Kidney (tissue), 14 donors: ENCODE results near the gene CLOCK. TPM values are rescaled to one million over a fixed set of nuclear protein-coding genes. Genes with fewer than 3 reads are reported as not detected.

Experiments
- DNase-seq, 5 donors: peaks; one replicate each; pipeline ENCODE4 v3.0.0-alpha.2; 2013 to 2020
- FAIRE-seq: peaks from 2 replicates; lab custom pipeline; 2012; peaks lifted over from hg19 to GRCh38; lab: Jason Lieb, UNC
- H3K27ac ChIP-seq, 2 donors: one replicate each; pipeline ENCODE4 v1.7.0; 2013; ENCODE audit warnings: low read depth in 2 of 2, low read length in 2 of 2, inconsistent platforms in 1 of 2
- H3K27me3 ChIP-seq: one replicate; pipeline ENCODE4 v1.7.1; 2013; ENCODE audit warnings: low read length, inconsistent platforms; ENCODE audit not compliant: control insufficient read depth, insufficient read depth
- H3K36me3 ChIP-seq, 3 donors: one replicate each; pipeline versions ENCODE4 v1.7.0 to v1.7.1; 2013; ENCODE audit warnings: low read length in 3 of 3, control low read depth in 1 of 3, inconsistent platforms in 1 of 3; ENCODE audit not compliant: insufficient read depth in 3 of 3, control insufficient read depth in 2 of 3
- H3K4me1 ChIP-seq, 3 donors: one replicate each; pipeline versions ENCODE4 v1.7.0 to v1.7.1; 2013; ENCODE audit warnings: low read length in 3 of 3, inconsistent platforms in 1 of 3, low read depth in 1 of 3; ENCODE audit not compliant: control insufficient read depth in 2 of 3, insufficient read depth in 2 of 3
- H3K4me3 ChIP-seq, 3 donors: one replicate each; pipeline versions ENCODE4 v1.7.0 to v1.8.1; 2013; ENCODE audit warnings: low read length in 3 of 3, control low read depth in 1 of 3, inconsistent platforms in 1 of 3
- H3K9ac ChIP-seq, 3 donors: one replicate each; pipeline versions ENCODE4 v1.7.0 to v1.7.1; 2013; ENCODE audit warnings: low read length in 3 of 3, control low read depth in 1 of 3, inconsistent platforms in 1 of 3
- H3K9me3 ChIP-seq, 3 donors: one replicate each; pipeline versions ENCODE4 v1.7.0 to v1.7.1; 2013; ENCODE audit warnings: low read length in 3 of 3, control low read depth in 1 of 3, inconsistent platforms in 1 of 3; ENCODE audit not compliant: control insufficient read depth in 2 of 3, insufficient read depth in 1 of 3
- CTCF ChIP-seq: IDR thresholded peaks from 3 replicates; pipeline ENCODE4 v1.5.1; 2012; ENCODE audit warnings: mild to moderate bottlenecking, moderate library complexity, borderline replicate concordance; ENCODE audit not compliant: insufficient read depth; ENCODE audit errors: extremely low read depth
- intact Hi-C: fragments of 100-400 bp; cut with DNase I; formaldehyde crosslinking; loops from one replicate; pipeline ENCODE4 v1.11.1; 2022
- polyA plus RNA-seq: library from polyadenylated mRNA; stranded (reverse); fragments of 350-450 nt; fragmentation: Illumina TruSeq; extraction: RNeasy Lipid Tissue Mini Kit (QIAGEN cat#74804); gene quantifications from one replicate; pipeline ENCODE4 v1.2.3, GENCODE V29; 2014; ENCODE audit warnings: low read depth, low replicate concordance; ENCODE audit not compliant: insufficient read depth
- total RNA-seq: library from RNA; stranded (reverse); fragmentation: NEBNext Ultra II Directional; extraction: Animal tissue kit (Norgen Biotek cat#: 25700); gene quantifications from one replicate; pipeline ENCODE4 v1.2.1, GENCODE V29; 2021
- donor health status: control.
- donor health status: control.
- donor health status: control.
- donor health status: control.
- donor health status: control.
- donor health status: DM: yes; HTN: yes; CAD: no.
- donor health status: Normal renal cell carcinoma (clear cell type).

Gene CLOCK
- total and polyA plus RNA-seq, 2 donors from 2014 or later: 3.8 to 28.9 TPM

GRCh38 chr4:55540271-55540670, 6.4 kb downstream of the CLOCK start:
- H3K4me1 ChIP-seq: peaks cover 0 to 3% (median 0%) of the 10 kb centered on the region in 3 donors
- H3K36me3 ChIP-seq: no peaks in the 10 kb centered on the region
- FAIRE-seq (no peak), DNase-seq (no peak)
- no peaks in the 10 kb centered on the region for H3K27me3 ChIP-seq
- H3K9me3 ChIP-seq: no peaks in the 10 kb centered on the region
- intact Hi-C loops: no loop called here
- TF ChIP-seq CTCF: no peak
- no peak overlapping the region for H3K9ac ChIP-seq
- no peak overlapping the region for H3K27ac ChIP-seq
- H3K4me3 ChIP-seq: no peak overlapping the region

- Histone ChIP-seq H3K36me3 (no peaks in the 10 kb centered on the region), H3K9ac (no peak overlapping the region), H3K27me3 (no peaks in the 10 kb centered on the region), H3K9me3 (no peaks in the 10 kb centered on the region), H3K4me3 (no peak overlapping the region), H3K27ac (no peak overlapping the region), H3K4me1 (peaks cover 0 to 3% (median 0%) of the 10 kb centered on the region in 3 donors)
- FAIRE-seq (no peak), DNase-seq (no peak)
- no peak for TF ChIP-seq CTCF
- intact Hi-C loops: no loop called here
Observed at GRCh38 chr4:55539658-55540057, 7.1 kb downstream of the CLOCK start.

GRCh38 chr4:55538531-55538930, 8.2 kb downstream of the CLOCK start:
- Histone ChIP-seq H3K9ac (no peak overlapping the region), H3K27me3 (no peaks in the 10 kb centered on the region), H3K4me3 (no peak overlapping the region), H3K9me3 (no peaks in the 10 kb centered on the region), H3K36me3 (no peaks in the 10 kb centered on the region), H3K4me1 (no peaks in the 10 kb centered on the region), H3K27ac (no peak overlapping the region)
- intact Hi-C loops: no loop called here
- no peak for DNase-seq
- TF ChIP-seq CTCF: no peak
- FAIRE-seq: no peak

- Histone ChIP-seq H3K9me3 (no peaks in the 10 kb centered on the region), H3K9ac (no peak overlapping the region), H3K27me3 (no peaks in the 10 kb centered on the region), H3K27ac (no peak overlapping the region), H3K4me1 (no peaks in the 10 kb centered on the region), H3K36me3 (peaks cover 0 to 2% (median 0%) of the 10 kb centered on the region in 3 donors), H3K4me3 (no peak overlapping the region)
- FAIRE-seq: no peak
- no peak for DNase-seq
- intact Hi-C loops: no loop called here
- no peak for TF ChIP-seq CTCF
Observed at GRCh38 chr4:55534306-55534705, 12.4 kb downstream of the CLOCK start.
